H1 (cell line): ENCODE measurements around the gene PABPN1. TPM values are rescaled to one million over a fixed set of nuclear protein-coding genes. Genes with fewer than 3 reads are reported as not detected.
"Not testable (repeated sequence)": the region's sequence is repeated elsewhere in the genome, so short reads cannot be mapped to it uniquely, and the experiment has no call there.

Experiments
- CTCF ChIA-PET: fragments of 300-600 bp; sonication (Branson Sonifier 250); formaldehyde crosslinking; loops from one replicate; lab custom pipeline; 2021; ENCODE audit not compliant: partially characterized antibody; lab: Charles Lee
- POLR2A ChIA-PET: fragments of 300-600 bp; sonication (Branson Sonifier 250); formaldehyde crosslinking; loops from one replicate; lab custom pipeline; 2021; ENCODE audit warnings: inconsistent platforms; ENCODE audit not compliant: partially characterized antibody; lab: Charles Lee
- DNase-seq, 2 experiments: peaks; one replicate each; pipeline versions ENCODE4 v3.0.0 to v3.0.0-alpha.2; 2010 to 2022; ENCODE audit warnings: low spot score in 2 of 2, low read depth in 1 of 2, mixed read lengths in 1 of 2
- FAIRE-seq: peaks from 2 replicates; lab custom pipeline; 2011; peaks lifted over from hg19 to GRCh38; lab: Jason Lieb, UNC
- H2AFZ ChIP-seq: 2 replicates; pipeline ENCODE4 v1.8.1; 2012; ENCODE audit warnings: low read length, inconsistent platforms
- H2AK5ac ChIP-seq: 2 replicates; pipeline ENCODE4 v1.6.1; 2013; ENCODE audit warnings: low read depth, low read length
- H2BK120ac ChIP-seq: replicated peaks from 2 replicates; pipeline ENCODE3; 2013; ENCODE audit warnings: low read depth, low read length, inconsistent platforms
- H2BK12ac ChIP-seq: 2 replicates; pipeline ENCODE4 v1.6.1; 2013; ENCODE audit warnings: low read depth, low read length
- H2BK15ac ChIP-seq: 2 replicates; pipeline ENCODE4 v1.6.1; 2013; ENCODE audit warnings: low read length
- H2BK20ac ChIP-seq: 2 replicates; pipeline ENCODE4 v1.6.1; 2013; ENCODE audit warnings: low read length
- H2BK5ac ChIP-seq: 2 replicates; pipeline ENCODE4 v1.6.1; 2013; ENCODE audit warnings: low read depth, low read length
- H3K14ac ChIP-seq: 2 replicates; pipeline ENCODE4 v1.6.1; 2013; ENCODE audit warnings: inconsistent platforms; ENCODE audit not compliant: insufficient read length
- H3K18ac ChIP-seq: 2 replicates; pipeline ENCODE4 v1.6.1; 2013; ENCODE audit warnings: low read length; ENCODE audit errors: extremely low read depth
- H3K23ac ChIP-seq: 2 replicates; pipeline ENCODE4 v1.6.1; 2013; ENCODE audit warnings: inconsistent platforms; ENCODE audit not compliant: insufficient read length
- H3K23me2 ChIP-seq: 2 replicates; pipeline ENCODE4 v1.6.1; 2013; ENCODE audit warnings: low read depth, low read length
- H3K27ac ChIP-seq: 2 replicates; pipeline ENCODE4 v1.6.1; 2011; ENCODE audit warnings: low read depth, low read length, inconsistent platforms
- H3K27me3 ChIP-seq, 4 experiments: replicated peaks in 1 of 4; 1 replicate in 1 of 4; 2 replicates in 3 of 4; pipeline versions ENCODE4 v1.6.1 to v1.8.1; 2011 to 2013; ENCODE audit warnings: low read length in 3 of 4, mild to moderate bottlenecking in 3 of 4, inconsistent platforms in 2 of 4, mixed read lengths in 2 of 4, moderate library complexity in 1 of 4; ENCODE audit not compliant: control insufficient read depth in 3 of 4, insufficient read depth in 3 of 4; ENCODE audit errors: extremely low read depth in 1 of 4
- H3K36me3 ChIP-seq, 4 experiments: 2 replicates each; pipeline versions ENCODE4 v1.6.1 to v1.8.1; 2011 to 2013; ENCODE audit warnings: mild to moderate bottlenecking in 4 of 4, low read length in 3 of 4, moderate library complexity in 2 of 4, control low read depth in 1 of 4, inconsistent platforms in 1 of 4; ENCODE audit not compliant: insufficient read depth in 4 of 4, control insufficient read depth in 2 of 4
- H3K4ac ChIP-seq: replicated peaks from 2 replicates; pipeline ENCODE3; 2013; ENCODE audit warnings: low read length, low read depth, mixed read lengths, inconsistent platforms; ENCODE audit not compliant: insufficient read length
- H3K4me1 ChIP-seq, 4 experiments: replicated peaks in 1 of 4; 1 replicate in 1 of 4; 2 replicates in 3 of 4; pipeline versions ENCODE4 v1.6.1 to v1.8.1; 2011 to 2013; ENCODE audit warnings: low read length in 3 of 4, inconsistent platforms in 2 of 4, mixed read lengths in 1 of 4; ENCODE audit not compliant: insufficient read depth in 4 of 4, control insufficient read depth in 3 of 4
- H3K4me2 ChIP-seq, 2 experiments: 2 replicates each; pipeline versions ENCODE4 v1.6.1 to v1.8.1; 2011 to 2013; ENCODE audit warnings: low read depth in 2 of 2, low read length in 2 of 2, control low read depth in 1 of 2, inconsistent platforms in 1 of 2, mild to moderate bottlenecking in 1 of 2; ENCODE audit not compliant: insufficient read depth in 1 of 2
- H3K4me3 ChIP-seq, 4 experiments: fragments of 200-600, 300-600 bp in 1 of 4; sonication (generic), shearing (Covaris generic), sonication (Bioruptor Twin) in 1 of 4; 2 replicates each; pipeline versions ENCODE4 v1.5.1 to v1.8.1; 2011 to 2016; ENCODE audit warnings: low read length in 4 of 4, low read depth in 3 of 4, control low read depth in 2 of 4, inconsistent platforms in 2 of 4, mild to moderate bottlenecking in 2 of 4, mixed read lengths in 1 of 4, moderate library complexity in 1 of 4; ENCODE audit not compliant: insufficient read depth in 2 of 4; ENCODE audit errors: extremely low read depth in 1 of 4
- H3K56ac ChIP-seq: replicated peaks from 2 replicates; pipeline ENCODE3; 2013; ENCODE audit warnings: low read depth, mild to moderate bottlenecking, mixed read lengths, low read length, inconsistent platforms; ENCODE audit not compliant: insufficient read length
- H3K79me1 ChIP-seq: 2 replicates; pipeline ENCODE4 v1.6.1; 2013; ENCODE audit warnings: low read depth, low read length, control low read depth
- H3K79me2 ChIP-seq, 2 experiments: 2 replicates each; pipeline versions ENCODE4 v1.6.1 to v1.8.1; 2012 to 2013; ENCODE audit warnings: low read length in 2 of 2, mild to moderate bottlenecking in 2 of 2, inconsistent platforms in 1 of 2; ENCODE audit not compliant: insufficient read depth in 2 of 2, control insufficient read depth in 1 of 2
- H3K9ac ChIP-seq, 4 experiments: replicated peaks in 1 of 4; 1 replicate in 1 of 4; 2 replicates in 3 of 4; pipeline versions ENCODE4 v1.6.1 to v1.8.1; 2011 to 2013; ENCODE audit warnings: low read depth in 3 of 4, low read length in 3 of 4, control low read depth in 2 of 4, mild to moderate bottlenecking in 2 of 4, moderate library complexity in 2 of 4, inconsistent platforms in 1 of 4; ENCODE audit errors: extremely low read depth in 1 of 4
- H3K9me3 ChIP-seq, 2 experiments: 2 replicates each; pipeline versions ENCODE4 v1.6.1 to v1.8.1; 2012 to 2013; ENCODE audit warnings: mild to moderate bottlenecking in 2 of 2, moderate library complexity in 2 of 2, control low read depth in 1 of 2, inconsistent platforms in 1 of 2, low read depth in 1 of 2, low read length in 1 of 2, mixed read lengths in 1 of 2; ENCODE audit not compliant: insufficient read depth in 2 of 2
- H4K20me1 ChIP-seq, 2 experiments: replicated peaks in 1 of 2; 2 replicates each; pipeline versions ENCODE3 to v1.8.1; 2011 to 2013; ENCODE audit warnings: inconsistent platforms in 2 of 2, low read length in 2 of 2, mild to moderate bottlenecking in 1 of 2; ENCODE audit not compliant: insufficient read depth in 2 of 2, control insufficient read depth in 1 of 2
- H4K5ac ChIP-seq: 2 replicates; pipeline ENCODE4 v1.6.1; 2013; ENCODE audit warnings: low read length, low read depth, mixed read lengths, inconsistent platforms; ENCODE audit not compliant: insufficient read length
- H4K8ac ChIP-seq: 2 replicates; pipeline ENCODE4 v1.8.0; 2013; ENCODE audit warnings: mild to moderate bottlenecking, moderate library complexity, low read length, inconsistent platforms; ENCODE audit not compliant: insufficient read depth; ENCODE audit errors: extremely low read depth
- H4K91ac ChIP-seq: replicated peaks from 2 replicates; pipeline ENCODE3; 2013; ENCODE audit warnings: low read length, mixed read lengths, inconsistent platforms; ENCODE audit not compliant: insufficient read length
- WGBS, 2 experiments: shearing (Covaris generic) in 1 of 2; methylation state at CpG; one replicate each; pipeline versions ENCODE4 v1.1.6 to v1.1.7; 2013 to 2015; ENCODE audit warnings: low lambda C conversion rate in 2 of 2, mixed read lengths in 2 of 2, inconsistent platforms in 1 of 2, low coverage in 1 of 2, missing lambda C conversion rate in 1 of 2; ENCODE audit not compliant: insufficient replicate concordance in 2 of 2, insufficient coverage in 1 of 2, insufficient read length in 1 of 2; ENCODE audit errors: extremely low coverage in 1 of 2, missing lambda C conversion rate in 1 of 2; 5-methylcytosine and 5-hydroxymethylcytosine counted together
- polyA plus RNA-seq, 7 experiments: library from polyadenylated mRNA; depleted of rRNA in 3 of 7; stranded (reverse) in 5 of 7; unstranded in 2 of 7; fragments of >200 nt in 5 of 7; fragments of 200-250 nt in 2 of 7; gene quantifications; 1 replicate in 5 of 7; 2 replicates in 1 of 7; 4 replicates in 1 of 7; pipeline versions ENCODE4 v1.2.1 to v1.2.3, GENCODE V29; 2011 to 2013; ENCODE audit warnings: missing spikeins in 2 of 7, mixed read lengths in 2 of 7
- total RNA-seq: library from RNA; stranded (reverse); fragmentation: NEBNext Ultra II Directional; extraction: Animal tissue kit (Norgen Biotek cat#: 25700); gene quantifications from 2 replicates; pipeline ENCODE4 v1.2.1, GENCODE V29; 2021

The PABPN1 gene
- total and polyA plus RNA-seq, 2 of the 8 experiments (the other 6 are each of a cell fraction or from before 2014, with no cell fraction given) = 300 to 331 TPM

GRCh38 chr14:23325746-23326145 is 4.5 kb downstream of the PABPN1 start:
- not testable (repeated sequence) for DNase-seq, H3K4me2 ChIP-seq, H3K4me1 ChIP-seq, H3K4me3 ChIP-seq, H3K14ac ChIP-seq, H2BK15ac ChIP-seq, H3K18ac ChIP-seq, H4K20me1 ChIP-seq, H3K27me3 ChIP-seq, FAIRE-seq, H3K27ac ChIP-seq, H3K23ac ChIP-seq, H3K4ac ChIP-seq, H2BK5ac ChIP-seq, H2BK20ac ChIP-seq, H2AK5ac ChIP-seq, H2AFZ ChIP-seq, H3K79me1 ChIP-seq, H3K9me3 ChIP-seq, H2BK120ac ChIP-seq, H4K5ac ChIP-seq, H3K56ac ChIP-seq, H3K23me2 ChIP-seq, H4K8ac ChIP-seq, H4K91ac ChIP-seq, H2BK12ac ChIP-seq, H3K9ac ChIP-seq
- ChIA-PET POLR2A (interaction anchor here (0.7 to 4.0 kb wide), 9 partner anchors 19 to 213 kb away, joined by 3 to 21 read pairs (median 5); partner anchors contain the start of gene BCL2L2), CTCF (interaction anchor here (0.7 to 4.9 kb wide), 10 partner anchors 10 to 234 kb away, joined by 3 to 78 read pairs (median 18); partner anchors contain the start of genes CMTM5, EFS and SLC22A17)
- 89% methylated on average over 5 of the region's 5 CpGs; no CpG with 5 or more reads in 1 of the 2 experiments for WGBS, 2 experiments
- peaks cover 9 to 35% (median 24%) of the 10 kb centered on the region in 4 experiments; a peak in 7 of 8 replicates for H3K36me3 ChIP-seq
- peaks cover 11 to 17% of the 10 kb centered on the region in 2 experiments for H3K79me2 ChIP-seq
